Gastrocnemius medialis (tissue), 4 donors: Measurements from ENCODE around the gene CD2AP.
"Not testable (repeated sequence)": the region's sequence is repeated elsewhere in the genome, so short reads cannot be mapped to it uniquely, and the experiment has no call there.

Experiments used
- CTCF ChIP-seq, 5 experiments: fragments of 450-650 bp in 3 of 5; fragments of 200-600 bp in 2 of 5; sonication (generic) in 2 of 5; IDR thresholded peaks in 4 of 5; conservative IDR thresholded peaks in 1 of 5; 1 replicate in 4 of 5; 2 replicates in 1 of 5; pipeline ENCODE4 v1.5.1; 2016 to 2019; ENCODE audit warnings: antibody characterized with exemption in 5 of 5, mild to moderate bottlenecking in 3 of 5, moderate library complexity in 3 of 5
- POLR2A ChIP-seq, 2 donors: fragments of 450-650 bp; IDR thresholded peaks; one replicate each; pipeline ENCODE4 v1.6.1; 2017; ENCODE audit warnings: antibody characterized with exemption in 2 of 2, mild to moderate bottlenecking in 2 of 2, moderate library complexity in 2 of 2

GRCh38 chr6:47647626-47648025 lies 170.0 kb downstream of the CD2AP start:
- TF ChIP-seq CTCF (IDR thresholded peaks at IDR 0.05 in 4 of 5, conservative IDR thresholded peaks at IDR 0.05 in 1 of 5); POLR2A (IDR thresholded peaks at IDR 0.05): not testable (repeated sequence)
